A549 (cell line): Measurements from ENCODE around the gene P4HB.

Experiments
- CTCF ChIP-seq: fragments of >200 bp; sonication (Bioruptor Twin); formaldehyde crosslinking; IDR thresholded peaks from 3 replicates; pipeline ENCODE4 v1.5.1; 2016
- E2F6 ChIP-seq: IDR thresholded peaks from 2 replicates; pipeline ENCODE4 v1.6.1; 2012; ENCODE audit warnings: low read depth, borderline replicate concordance
- EP300 ChIP-seq, 2 experiments: fragments of >200 bp; sonication (Bioruptor Twin); formaldehyde crosslinking; IDR thresholded peaks; 2 replicates in 1 of 2; 3 replicates in 1 of 2; pipeline ENCODE4 v1.6.1; 2016 to 2017
- GATA3 ChIP-seq: IDR thresholded peaks from 2 replicates; pipeline ENCODE4 v1.6.1; 2012; ENCODE audit warnings: borderline replicate concordance
- KDM5A ChIP-seq: fragments of 200-600 bp; sonication (generic); IDR thresholded peaks from 2 replicates; pipeline ENCODE4 v1.6.1; 2016; ENCODE audit warnings: antibody characterized with exemption, mild to moderate bottlenecking
- PBX3 ChIP-seq: IDR thresholded peaks from 2 replicates; pipeline ENCODE4 v1.6.1; 2012
- POLR2A ChIP-seq: IDR thresholded peaks from 2 replicates; pipeline ENCODE4 v1.6.1; 2012; ENCODE audit warnings: mild to moderate bottlenecking, low read length
- RAD21 ChIP-seq, 2 experiments: fragments of >200 bp in 1 of 2; sonication (Bioruptor Twin) in 1 of 2; formaldehyde crosslinking in 1 of 2; IDR thresholded peaks in 1 of 2; conservative IDR thresholded peaks in 1 of 2; 2 replicates in 1 of 2; 3 replicates in 1 of 2; pipeline ENCODE4 v1.6.1; 2012 to 2018; ENCODE audit warnings: inconsistent platforms in 1 of 2

- no peak for TF ChIP-seq CTCF
- TF ChIP-seq GATA3, result no peak
- no peak for TF ChIP-seq POLR2A
- TF ChIP-seq KDM5A, result no peak
- no peak for TF ChIP-seq E2F6
- no peak for TF ChIP-seq RAD21 (conservative IDR thresholded peaks at IDR 0.05 in 1 of 2, IDR thresholded peaks at IDR 0.05 in 1 of 2)
- no peak for TF ChIP-seq EP300 (IDR thresholded peaks at IDR 0.05)
- TF ChIP-seq PBX3, result no peak
Observed at GRCh38 chr17:81846743-81847689, 13.3 kb downstream of the P4HB start.
